B cell (primary cell): ENCODE results near the gene CNTNAP2. TPM values are rescaled to one million over a fixed set of nuclear protein-coding genes. Genes with fewer than 3 reads are reported as not detected.

ENCODE experiments used
- ATAC-seq: fragments of 200-7000 bp; cut with Tn5 transposase; one replicate; pipeline ENCODE4 v1.10.0; 2021; ENCODE audit warnings: low read depth, mild to moderate bottlenecking, moderate number of reproducible peaks, moderate library complexity
- CTCF ChIA-PET: fragments of 350-600 bp; sonication (Branson Sonifier 250); formaldehyde crosslinking; loops from one replicate; lab custom pipeline; 2021; ENCODE audit warnings: antibody characterized with exemption, inconsistent platforms; lab: Charles Lee
- POLR2A ChIA-PET: fragments of 350-600 bp; sonication (Branson Sonifier 250); formaldehyde crosslinking; loops from one replicate; lab custom pipeline; 2021; ENCODE audit warnings: antibody characterized with exemption; lab: Charles Lee
- DNase-seq: peaks from one replicate; pipeline ENCODE4 v3.0.0; 2013
- H2AFZ ChIP-seq: 2 replicates; pipeline ENCODE4 v1.6.1; 2012; ENCODE audit warnings: mild to moderate bottlenecking, low read depth, low read length; ENCODE audit not compliant: insufficient read depth, poor library complexity, severe bottlenecking
- H3K27ac ChIP-seq, 2 donors: 1 replicate in 1 of 2; 2 replicates in 1 of 2; pipeline ENCODE4 v1.5.1; 2012 to 2013; ENCODE audit warnings: low read length in 2 of 2, mild to moderate bottlenecking in 2 of 2, moderate library complexity in 1 of 2
- H3K27me3 ChIP-seq, 4 experiments: fragments of 200-600 bp in 1 of 4; sonication (generic) in 1 of 4; replicated peaks in 1 of 4; 1 replicate in 2 of 4; 2 replicates in 2 of 4; pipeline versions ENCODE4 v1.6.1 to v1.7.0; 2013 to 2016; ENCODE audit warnings: low read length in 3 of 4, mild to moderate bottlenecking in 2 of 4, mixed read lengths in 1 of 4, moderate library complexity in 1 of 4; ENCODE audit not compliant: insufficient read depth in 4 of 4, control insufficient read depth in 3 of 4; ENCODE audit errors: control extremely low read depth in 1 of 4
- H3K36me3 ChIP-seq, 2 experiments: replicated peaks in 1 of 2; 1 replicate in 1 of 2; 2 replicates in 1 of 2; pipeline versions ENCODE4 v1.6.1 to v1.7.1; 2013; ENCODE audit warnings: low read length in 1 of 2; ENCODE audit not compliant: insufficient read depth in 2 of 2, control insufficient read depth in 1 of 2; ENCODE audit errors: control extremely low read depth in 1 of 2, extremely low read depth in 1 of 2
- H3K4me1 ChIP-seq, 2 donors: fragments of 200-600 bp in 1 of 2; sonication (generic) in 1 of 2; 1 replicate in 1 of 2; 2 replicates in 1 of 2; pipeline versions ENCODE4 v1.5.1 to v1.6.1; 2013 to 2017; ENCODE audit warnings: low read length in 2 of 2; ENCODE audit not compliant: control insufficient read depth in 2 of 2, insufficient read depth in 2 of 2
- H3K4me2 ChIP-seq: replicated peaks from 2 replicates; pipeline ENCODE3; 2012; ENCODE audit warnings: mild to moderate bottlenecking, low read depth, low read length; ENCODE audit not compliant: poor library complexity, severe bottlenecking
- H3K4me3 ChIP-seq, 5 experiments: fragments of 200-600 bp in 1 of 5; sonication (generic) in 1 of 5; 1 replicate in 3 of 5; 2 replicates in 2 of 5; pipeline versions ENCODE4 v1.5.1 to v1.7.0; 2011 to 2016; ENCODE audit warnings: low read length in 4 of 5, mild to moderate bottlenecking in 4 of 5, low read depth in 2 of 5, control low read depth in 1 of 5, moderate library complexity in 1 of 5; ENCODE audit not compliant: insufficient read depth in 1 of 5; ENCODE audit errors: control extremely low read depth in 1 of 5, extremely low read depth in 1 of 5
- H3K79me2 ChIP-seq: fragments of 200-600 bp; sonication (generic); one replicate; pipeline ENCODE4 v1.6.0; 2016; ENCODE audit warnings: low read length; ENCODE audit not compliant: control insufficient read depth, insufficient read depth
- H3K9ac ChIP-seq: fragments of 200-600 bp; sonication (generic); 2 replicates; pipeline ENCODE4 v1.6.1; 2017; ENCODE audit warnings: mild to moderate bottlenecking, low read length, moderate library complexity
- H3K9me3 ChIP-seq, 3 donors: one replicate each; pipeline versions ENCODE4 v1.6.1 to v1.7.1; 2013; ENCODE audit warnings: low read length in 2 of 3; ENCODE audit not compliant: control insufficient read depth in 2 of 3, insufficient read depth in 1 of 3; ENCODE audit errors: control extremely low read depth in 1 of 3
- H4K20me1 ChIP-seq: 2 replicates; pipeline ENCODE4 v1.6.0; 2012; ENCODE audit warnings: mild to moderate bottlenecking, low read length; ENCODE audit not compliant: insufficient read depth, control insufficient read depth, poor library complexity, severe bottlenecking
- H3K27ac Mint-ChIP-seq: one replicate; pipeline ENCODE4 v1.8.0; 2021; ENCODE audit warnings: mixed read lengths
- H3K27me3 Mint-ChIP-seq: one replicate; pipeline ENCODE4 v1.8.0; 2021; ENCODE audit warnings: mixed read lengths
- H3K4me1 Mint-ChIP-seq: one replicate; pipeline ENCODE4 v1.8.0; 2021; ENCODE audit warnings: mixed read lengths
- H3K4me3 Mint-ChIP-seq: one replicate; pipeline ENCODE4 v1.8.0; 2021; ENCODE audit warnings: mixed read lengths
- H3K9me3 Mint-ChIP-seq: one replicate; pipeline ENCODE4 v1.8.0; 2022; ENCODE audit warnings: mixed read lengths; ENCODE audit not compliant: insufficient read depth
- CTCF ChIP-seq: fragments of 200-600 bp; IDR thresholded peaks from one replicate; pipeline ENCODE4 v1.8.0; 2022; ENCODE audit warnings: antibody characterized with exemption, mild to moderate bottlenecking
- EZH2 ChIP-seq: IDR thresholded peaks from 2 replicates; pipeline ENCODE4 v1.6.1; 2012; ENCODE audit warnings: borderline replicate concordance, low read depth, mild to moderate bottlenecking, moderate library complexity, low read length; ENCODE audit not compliant: insufficient read depth, poor library complexity, severe bottlenecking
- WGBS: methylation state at CpG from one replicate; pipeline ENCODE4 v1.1.5; 2013; ENCODE audit warnings: missing lambda C conversion rate; ENCODE audit not compliant: insufficient coverage; 5-methylcytosine and 5-hydroxymethylcytosine counted together
- intact Hi-C: fragments of 100-400 bp; cut with micrococcal nuclease; formaldehyde crosslinking; loops from one replicate; pipeline ENCODE4 v1.10.0; 2022
- polyA plus RNA-seq: library from polyadenylated mRNA; depleted of rRNA; stranded (reverse); fragments of >200 nt; gene quantifications from 2 replicates; pipeline ENCODE4 v1.2.3, GENCODE V29; 2012
- total RNA-seq, 2 donors: library from RNA; stranded (reverse); fragments of 120-200 nt in 1 of 2; gene quantifications; 1 replicate in 1 of 2; 2 replicates in 1 of 2; pipeline versions ENCODE4 v1.2.3 to v1.2.4, GENCODE V29; 2013 to 2022

The CNTNAP2 gene
- total and polyA plus RNA-seq, 2 donors (not counting 1 experiment from before 2014, with no cell fraction given): 7.4 to 16.6 TPM

- ATAC-seq: no peak
- no peak overlapping the region for H3K4me2 ChIP-seq
- Mint-ChIP-seq H3K27me3 (no peaks in the 10 kb centered on the region), H3K4me3 (no peak overlapping the region), H3K4me1 (no peaks in the 10 kb centered on the region), H3K27ac (no peak overlapping the region), H3K9me3 (peaks cover 7% of the 10 kb centered on the region)
- H3K9ac ChIP-seq: no peak overlapping the region
- H3K27me3 ChIP-seq: no peaks in the 10 kb centered on the region
- ChIA-PET POLR2A (no interaction called here), CTCF (no interaction called here)
- H2AFZ ChIP-seq: no peak overlapping the region
- no peaks in the 10 kb centered on the region for H3K9me3 ChIP-seq
- H3K4me1 ChIP-seq: no peaks in the 10 kb centered on the region
- intact Hi-C loops: no loop called here
- no peak overlapping the region for H3K4me3 ChIP-seq
- TF ChIP-seq EZH2 (no peak), CTCF (no peak)
- H3K79me2 ChIP-seq: no peaks in the 10 kb centered on the region
- WGBS: 100% methylated on average over 1 of the region's 3 CpGs
- H3K27ac ChIP-seq: no peak overlapping the region
- H4K20me1 ChIP-seq: no peaks in the 10 kb centered on the region
- DNase-seq: no peak
- no peaks in the 10 kb centered on the region for H3K36me3 ChIP-seq
Observed at GRCh38 chr7:147524726-147525250, 1408.2 kb downstream of the CNTNAP2 start.

DNA sequence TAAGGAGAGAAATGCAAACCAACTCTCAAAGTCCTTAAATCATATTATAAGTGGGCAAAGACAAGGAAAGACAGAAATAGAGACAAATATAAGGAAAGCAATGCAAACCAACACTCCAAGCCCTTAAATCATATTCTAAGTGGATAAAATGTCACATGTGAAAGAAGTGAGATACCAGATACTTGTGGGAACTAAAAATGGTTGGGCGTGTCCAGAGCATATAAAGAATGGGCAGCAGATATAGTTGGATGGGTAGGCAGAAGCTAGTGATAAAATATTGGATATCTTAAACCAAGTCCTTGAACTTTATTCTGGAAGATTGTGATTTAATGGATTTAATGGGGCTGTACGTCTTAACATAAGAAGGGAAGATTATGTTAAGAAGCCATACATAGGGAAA lies 1408.7 kb downstream of the CNTNAP2 start:
- no peaks in the 10 kb centered on the region for H3K4me1 ChIP-seq
- no peak overlapping the region for H3K4me3 ChIP-seq
- POLR2A ChIA-PET: no interaction called here
- Mint-ChIP-seq H3K27ac (no peak overlapping the region), H3K27me3 (no peaks in the 10 kb centered on the region), H3K4me3 (no peak overlapping the region), H3K9me3 (peaks cover 7% of the 10 kb centered on the region), H3K4me1 (no peaks in the 10 kb centered on the region)
- CTCF ChIA-PET: no interaction called here
- ATAC-seq: no peak
- intact Hi-C loops: no loop called here
- no peaks in the 10 kb centered on the region for H3K9me3 ChIP-seq
- no peak for DNase-seq
- no peaks in the 10 kb centered on the region for H3K79me2 ChIP-seq
- no peaks in the 10 kb centered on the region for H3K27me3 ChIP-seq
- TF ChIP-seq EZH2: no peak
- TF ChIP-seq CTCF: no peak
- H3K4me2 ChIP-seq: no peak overlapping the region
- H2AFZ ChIP-seq: no peak overlapping the region
- 83% methylated on average over 1 of the region's 2 CpGs for WGBS
- no peak overlapping the region for H3K27ac ChIP-seq
- H4K20me1 ChIP-seq: no peaks in the 10 kb centered on the region
- no peaks in the 10 kb centered on the region for H3K36me3 ChIP-seq
- H3K9ac ChIP-seq: no peak overlapping the region
